Measurements from ENCODE around the gene SOX8. TPM values are rescaled to one million over a fixed set of nuclear protein-coding genes. Genes with fewer than 3 reads are reported as not detected.
"Not testable (repeated sequence)": the region's sequence is repeated elsewhere in the genome, so short reads cannot be mapped to it uniquely, and the experiment has no call there.

The SOX8 gene
- total RNA-seq, 1 donor from 2014 or later: 0.81 TPM

DNA sequence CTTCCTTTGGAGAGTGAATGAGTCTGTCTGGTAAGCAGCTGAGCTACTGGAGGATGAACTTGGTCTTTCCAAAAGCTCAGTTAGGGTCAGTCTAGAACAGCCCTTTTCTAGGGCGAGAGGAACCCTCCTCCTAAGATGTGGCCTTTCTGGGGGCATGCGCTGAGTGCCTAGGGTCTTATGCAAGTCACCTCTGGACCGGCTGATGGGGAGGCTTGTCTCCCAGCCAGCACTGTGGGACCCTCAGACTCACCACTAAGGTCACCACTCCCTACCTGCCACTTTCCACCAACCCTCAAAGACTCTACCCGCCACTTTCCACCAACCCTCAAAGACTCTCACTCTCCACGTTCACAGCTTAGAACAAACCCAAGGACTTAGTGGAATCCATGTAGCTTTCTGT lies 37.6 kb upstream of the SOX8 start:
- ATAC-seq: no peak

DNA sequence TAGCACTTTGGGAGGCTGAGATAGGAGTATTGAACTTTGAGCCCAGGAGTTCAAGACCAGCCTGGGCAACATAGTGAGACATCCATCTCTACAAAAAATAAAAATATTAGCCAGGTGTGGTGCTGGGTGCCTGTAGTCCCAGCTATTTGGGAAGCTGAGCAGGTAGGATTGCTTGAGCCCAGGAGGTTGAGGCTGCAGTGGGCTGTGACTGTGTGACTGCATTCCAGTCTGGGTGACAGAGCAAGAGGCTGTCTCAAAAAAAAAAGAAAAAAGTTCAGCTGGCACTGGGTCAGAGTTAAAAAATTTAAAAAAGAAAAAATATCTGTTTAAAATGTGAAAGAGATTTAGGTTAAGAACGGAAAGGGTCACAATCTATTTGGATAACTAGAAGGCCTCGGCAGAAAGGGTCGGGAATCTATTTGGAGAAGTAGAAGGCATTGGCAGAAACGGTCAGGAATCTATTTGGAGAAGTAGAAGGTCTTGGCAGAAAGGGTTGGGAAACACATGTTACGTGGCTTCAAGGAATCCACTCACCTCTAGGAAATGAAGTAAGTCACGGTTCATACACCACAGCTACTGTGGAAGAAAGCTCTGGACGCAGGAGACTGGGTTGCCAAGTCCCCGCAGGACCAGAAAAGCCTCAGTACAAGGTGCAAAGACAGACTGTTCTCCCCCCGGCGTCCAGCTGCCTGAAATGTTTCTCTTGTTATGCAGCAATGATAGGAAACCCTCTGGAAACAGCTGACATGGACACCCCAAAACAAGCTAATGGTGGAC lies 36.1 kb upstream of the SOX8 start:
- intact Hi-C loops (cut with DNase I): no loop called here
- Histone ChIP-seq H3K4me3 (no peak overlapping the region), H3K27ac (no peak overlapping the region), H3K27me3 (no peaks in the 10 kb centered on the region), H3K4me1 (no peaks in the 10 kb centered on the region), H3K36me3 (peaks cover 10% of the 10 kb centered on the region), H3K9me3 (peaks cover 9% of the 10 kb centered on the region)
- no peak for TF ChIP-seq CTCF (IDR thresholded peaks at IDR 0.05)
- ATAC-seq (no peak), DNase-seq (no peak)

More for the DNA sequence above, 37.6 kb upstream of the SOX8 start:
- no peak overlapping the region for H3K4me3 ChIP-seq
- H3K36me3 ChIP-seq: peaks cover 10% of the 10 kb centered on the region
- peaks cover 9% of the 10 kb centered on the region for H3K9me3 ChIP-seq
- TF ChIP-seq CTCF (IDR thresholded peaks at IDR 0.05): no peak
- no peaks in the 10 kb centered on the region for H3K27me3 ChIP-seq
- H3K27ac ChIP-seq: no peak overlapping the region
- no peak for DNase-seq
- intact Hi-C loops (cut with DNase I): no loop called here
- H3K4me1 ChIP-seq: no peaks in the 10 kb centered on the region

- no peak overlapping the region for H3K27ac ChIP-seq
- H3K27me3 ChIP-seq: no peaks in the 10 kb centered on the region
- DNase-seq (no peak), ATAC-seq (no peak)
- no peak overlapping the region for H3K4me3 ChIP-seq
- no peaks in the 10 kb centered on the region for H3K4me1 ChIP-seq
- intact Hi-C loops (cut with DNase I): no loop called here
- peaks cover 10% of the 10 kb centered on the region for H3K36me3 ChIP-seq
- TF ChIP-seq CTCF (IDR thresholded peaks at IDR 0.05): no peak
- H3K9me3 ChIP-seq: peaks cover 9% of the 10 kb centered on the region
These were observed 35.5 kb upstream of the SOX8 start for GRCh38 chr16:946048-946395.

- Histone ChIP-seq H3K27me3 (no peaks in the 10 kb centered on the region), H3K27ac (no peak overlapping the region), H3K4me1 (no peaks in the 10 kb centered on the region), H3K9me3 (no peaks in the 10 kb centered on the region), H3K4me3 (no peak overlapping the region), H3K36me3 (peaks cover 22% of the 10 kb centered on the region)
- no peak for TF ChIP-seq CTCF (IDR thresholded peaks at IDR 0.05)
- DNase-seq (no peak), ATAC-seq (no peak)
- intact Hi-C loops (cut with DNase I): no loop called here
These were observed 34.2 kb upstream of the SOX8 start for GRCh38 chr16:947255-947921.

- H3K4me1 ChIP-seq; ATAC-seq; DNase-seq; H3K27ac ChIP-seq; H3K27me3 ChIP-seq; H3K4me3 ChIP-seq; intact Hi-C loops (cut with DNase I); H3K9me3 ChIP-seq: not testable (repeated sequence)
- peaks cover 24% of the 10 kb centered on the region for H3K36me3 ChIP-seq
These were observed 33.7 kb upstream of the SOX8 start for GRCh38 chr16:947922-948303.

DNA sequence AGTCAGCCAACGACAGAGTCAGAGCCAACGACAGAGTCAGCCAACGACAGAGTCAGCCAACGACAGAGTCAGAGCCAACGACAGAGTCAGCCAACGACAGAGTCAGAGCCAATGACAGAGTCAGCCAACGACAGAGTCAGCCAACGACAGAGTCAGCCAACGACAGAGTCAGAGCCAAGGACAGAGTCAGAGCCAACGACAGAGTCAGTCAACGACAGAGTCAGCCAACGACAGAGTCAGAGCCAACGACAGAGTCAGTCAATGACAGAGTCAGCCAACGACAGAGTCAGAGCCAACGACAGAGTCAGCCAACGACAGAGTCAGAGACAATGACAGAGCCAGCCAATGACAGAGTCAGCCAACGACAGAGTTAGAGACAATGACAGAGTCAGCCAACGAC lies 32.8 kb upstream of the SOX8 start:
- H3K9me3 ChIP-seq; H3K4me1 ChIP-seq; H3K27me3 ChIP-seq; H3K4me3 ChIP-seq; H3K27ac ChIP-seq; intact Hi-C loops (cut with DNase I); ATAC-seq; DNase-seq: not testable (repeated sequence)
- peaks cover 24% of the 10 kb centered on the region for H3K36me3 ChIP-seq

GRCh38 chr16:950733-951573 lies 30.6 kb upstream of the SOX8 start:
- peaks cover 31% of the 10 kb centered on the region for H3K36me3 ChIP-seq
- DNase-seq; intact Hi-C loops (cut with DNase I); ATAC-seq; H3K27me3 ChIP-seq; H3K4me3 ChIP-seq; H3K4me1 ChIP-seq; H3K9me3 ChIP-seq; H3K27ac ChIP-seq: not testable (repeated sequence)
